ENCODE measurements around the gene PAX6.

DNA sequence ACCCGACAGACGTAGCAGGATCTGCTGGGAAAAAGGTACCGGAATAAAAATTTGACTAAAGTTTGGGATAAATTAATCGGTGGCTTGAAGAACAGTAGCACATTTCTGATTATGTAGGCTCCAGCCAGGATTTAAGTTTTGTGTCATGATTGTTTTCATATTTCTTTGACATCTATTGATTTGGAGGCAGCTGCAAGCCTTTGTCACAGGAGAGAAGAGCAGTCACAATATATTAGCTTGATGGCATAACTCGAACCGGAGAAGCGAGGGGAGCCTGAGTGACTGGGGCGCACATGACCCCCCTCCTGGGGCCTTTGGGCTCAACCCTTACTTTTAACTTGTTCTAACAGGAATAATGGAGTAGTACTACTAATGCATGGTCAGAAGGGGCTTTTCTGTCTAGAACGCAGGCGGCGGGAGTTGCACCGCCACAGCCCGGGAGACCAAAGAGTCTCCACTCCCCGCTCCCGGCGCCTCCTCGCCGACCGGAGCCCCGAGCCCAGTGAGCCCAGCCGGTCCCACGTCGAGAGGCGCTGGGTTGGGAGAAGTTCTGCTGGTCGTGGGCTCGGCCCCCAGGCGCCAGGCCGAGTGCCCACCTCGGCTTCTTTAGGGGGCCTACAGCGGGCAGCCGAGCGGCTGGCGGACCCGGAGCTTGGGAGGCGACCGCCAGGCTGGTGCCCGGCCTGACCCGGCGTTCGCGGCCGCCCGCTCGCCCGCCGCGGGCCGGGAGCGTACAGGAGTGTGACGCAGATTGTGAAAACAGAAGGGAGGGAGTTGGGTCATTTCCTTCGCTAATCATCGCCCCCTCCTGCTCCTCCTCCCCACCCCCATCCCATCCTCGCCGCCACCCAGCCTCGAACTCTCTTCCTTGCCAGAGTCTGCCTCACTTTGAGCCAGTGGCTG is 15.7 kb upstream of the PAX6 start:
- TF ChIP-seq CTCF (IDR thresholded peaks at IDR 0.05) = no peak
- TF ChIP-seq EP300 (IDR thresholded peaks at IDR 0.05) = no peak
- TF ChIP-seq POLR2A (IDR thresholded peaks at IDR 0.05) = no peak
